ENCODE data around the gene ZNF565.
"Not testable (repeated sequence)": the region's sequence is repeated elsewhere in the genome, so short reads cannot be mapped to it uniquely, and the experiment has no call there.

The ZNF565 gene

GRCh38 chr19:36201684-36202083, 12.8 kb downstream of the ZNF565 start:
- DNase-seq (ENCODE audit: extremely low spot score) = no peak
- no peak for TF ChIP-seq CTCF (IDR thresholded peaks at IDR 0.05; ENCODE audit: control extremely low read depth, extremely low read depth, low read depth, missing control alignments)
- POLR2A ChIA-PET = no interaction called here
- CTCF ChIA-PET = interaction anchor here (1.2 kb wide), 1 partner anchor 33 kb away, joined by 3 read pairs; no protein-coding TSS in a partner anchor

GRCh38 chr19:36198119-36198518, 16.3 kb downstream of the ZNF565 start:
- no peak for TF ChIP-seq CTCF (IDR thresholded peaks at IDR 0.05; ENCODE audit: control extremely low read depth, extremely low read depth, low read depth, missing control alignments)
- no peak for DNase-seq (ENCODE audit: extremely low spot score)
- ChIA-PET POLR2A (no interaction called here), CTCF (interaction anchor here (1.2 to 1.3 kb wide), 2 partner anchors 8 to 10 kb away, joined by 3 to 4 read pairs; no protein-coding TSS in a partner anchor)

- ChIA-PET POLR2A (interaction anchor here (0.6 kb wide), 1 partner anchor 10 kb away, joined by 3 read pairs; no protein-coding TSS in a partner anchor), CTCF (interaction anchor here (2.4 kb wide), 1 partner anchor 8 kb away, joined by 6 read pairs; no protein-coding TSS in a partner anchor)
- TF ChIP-seq CTCF (IDR thresholded peaks at IDR 0.05; ENCODE audit: control extremely low read depth, extremely low read depth, low read depth, missing control alignments) = no peak
- no peak for DNase-seq (ENCODE audit: extremely low spot score)
Measured at GRCh38 chr19:36196249-36196648, 18.2 kb downstream of the ZNF565 start.

- DNase-seq (ENCODE audit: extremely low spot score); CTCF ChIA-PET; POLR2A ChIA-PET: not testable (repeated sequence)
Measured at GRCh38 chr19:36186722-36187121, 27.7 kb downstream of the ZNF565 start.

- no peak for TF ChIP-seq CTCF (IDR thresholded peaks at IDR 0.05; ENCODE audit: control extremely low read depth, extremely low read depth, low read depth, missing control alignments)
- ChIA-PET CTCF (interaction anchor here (1.3 kb wide), 1 partner anchor 55 kb away, joined by 5 read pairs; no protein-coding TSS in a partner anchor), POLR2A (no interaction called here)
- no peak for DNase-seq (ENCODE audit: extremely low spot score)
Measured at GRCh38 chr19:36183245-36183628, 31.2 kb downstream of the ZNF565 start.

GRCh38 chr19:36182612-36183244, 31.7 kb downstream of the ZNF565 start:
- ChIA-PET CTCF (interaction anchor here (1.3 kb wide), 1 partner anchor 54 kb away, joined by 5 read pairs; no protein-coding TSS in a partner anchor), POLR2A (no interaction called here)
- no peak for DNase-seq (ENCODE audit: extremely low spot score)

GRCh38 chr19:36179077-36179476, 35.4 kb downstream of the ZNF565 start:
- CTCF ChIA-PET = interaction anchor here (1.4 kb wide), 2 partner anchors 9 to 122 kb away, joined by 3 read pairs; no protein-coding TSS in a partner anchor
- POLR2A ChIA-PET; DNase-seq (ENCODE audit: extremely low spot score): not testable (repeated sequence)

More at GRCh38 chr19:36182612-36183244, 31.7 kb downstream of the ZNF565 start:
- TF ChIP-seq CTCF (IDR thresholded peaks at IDR 0.05; ENCODE audit: control extremely low read depth, extremely low read depth, low read depth, missing control alignments) = no peak

- POLR2A ChIA-PET; DNase-seq (ENCODE audit: extremely low spot score): not testable (repeated sequence)
- CTCF ChIA-PET = interaction anchor here (1.3 to 2.7 kb wide), 3 partner anchors 10 to 114 kb away, joined by 4 to 12 read pairs (median 8); no protein-coding TSS in a partner anchor
Measured at GRCh38 chr19:36173846-36174245, 40.6 kb downstream of the ZNF565 start.

Measured in GM10248 (cell line).